Prostate gland (tissue), 2 donors: ENCODE measurements around the gene E2F4.

Experiments used
- POLR2AphosphoS5 ChIP-seq: sonication (generic); formaldehyde crosslinking; IDR thresholded peaks from one replicate; pipeline ENCODE4 v1.6.1; 2017; ENCODE audit warnings: antibody characterized with exemption
- TF ChIP-seq, protein P1 (sequence below), 4 experiments: fragments of 200-600 bp in 2 of 4; fragments of 450-650 bp in 2 of 4; sonication (generic) in 2 of 4; IDR thresholded peaks; 1 replicate in 3 of 4; 2 replicates in 1 of 4; pipeline ENCODE4 v1.5.1; 2016 to 2019; ENCODE audit warnings: antibody characterized with exemption in 4 of 4, mild to moderate bottlenecking in 2 of 4, moderate library complexity in 2 of 4

DNA sequence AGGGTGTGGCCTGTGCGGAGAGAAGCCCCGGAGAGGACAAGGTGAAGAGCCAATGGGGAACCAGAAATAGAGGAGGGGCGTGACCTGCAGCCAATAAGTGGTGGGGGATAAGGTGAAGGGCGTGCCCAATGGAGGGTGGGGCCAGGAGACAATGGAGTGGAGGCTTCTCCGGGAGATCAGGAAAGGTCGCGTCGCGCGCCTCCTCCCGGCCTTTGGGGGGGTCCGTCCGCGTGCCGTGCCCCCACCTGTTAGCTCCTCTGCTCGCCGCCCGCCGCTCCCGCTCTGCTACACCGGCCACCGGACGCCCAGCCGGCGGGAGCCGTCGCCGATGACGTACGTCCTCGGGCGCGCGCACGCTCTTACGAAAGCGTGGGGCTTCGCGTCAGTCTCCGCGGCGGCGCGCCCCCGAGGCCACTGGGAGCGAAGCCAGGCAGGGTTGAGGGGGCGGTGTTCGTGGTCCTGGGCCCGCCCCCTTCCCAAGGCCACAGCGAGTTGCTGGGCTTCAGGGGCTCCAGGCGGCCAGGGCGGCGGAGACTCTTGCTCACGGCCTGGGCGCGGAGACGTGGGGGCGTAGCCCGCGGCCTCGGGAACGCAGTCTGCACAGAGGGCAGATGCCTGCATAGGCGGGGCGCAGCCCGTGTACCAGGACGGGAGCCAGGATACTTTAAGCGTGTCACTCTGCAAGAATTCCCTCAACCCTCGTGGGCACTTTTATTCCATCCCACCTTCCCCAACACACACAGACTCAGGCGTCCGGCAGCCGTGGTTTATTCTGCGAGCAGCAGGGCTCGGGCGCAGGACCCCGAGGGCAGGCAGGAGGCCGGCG is 8.1 kb upstream of the E2F4 start, which contains the start of gene MATCAP1:
- TF ChIP-seq, protein P1, sequence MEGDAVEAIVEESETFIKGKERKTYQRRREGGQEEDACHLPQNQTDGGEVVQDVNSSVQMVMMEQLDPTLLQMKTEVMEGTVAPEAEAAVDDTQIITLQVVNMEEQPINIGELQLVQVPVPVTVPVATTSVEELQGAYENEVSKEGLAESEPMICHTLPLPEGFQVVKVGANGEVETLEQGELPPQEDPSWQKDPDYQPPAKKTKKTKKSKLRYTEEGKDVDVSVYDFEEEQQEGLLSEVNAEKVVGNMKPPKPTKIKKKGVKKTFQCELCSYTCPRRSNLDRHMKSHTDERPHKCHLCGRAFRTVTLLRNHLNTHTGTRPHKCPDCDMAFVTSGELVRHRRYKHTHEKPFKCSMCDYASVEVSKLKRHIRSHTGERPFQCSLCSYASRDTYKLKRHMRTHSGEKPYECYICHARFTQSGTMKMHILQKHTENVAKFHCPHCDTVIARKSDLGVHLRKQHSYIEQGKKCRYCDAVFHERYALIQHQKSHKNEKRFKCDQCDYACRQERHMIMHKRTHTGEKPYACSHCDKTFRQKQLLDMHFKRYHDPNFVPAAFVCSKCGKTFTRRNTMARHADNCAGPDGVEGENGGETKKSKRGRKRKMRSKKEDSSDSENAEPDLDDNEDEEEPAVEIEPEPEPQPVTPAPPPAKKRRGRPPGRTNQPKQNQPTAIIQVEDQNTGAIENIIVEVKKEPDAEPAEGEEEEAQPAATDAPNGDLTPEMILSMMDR (IDR thresholded peaks at IDR 0.05) = peak in 1 of 4 experiments; percentile 19
- peak; percentile 74 for TF ChIP-seq POLR2AphosphoS5
